ENCODE measurements around the gene TSFM. TPM values are rescaled to one million over a fixed set of nuclear protein-coding genes. Genes with fewer than 3 reads are reported as not detected.
A peak's percentile ranks its signal among the peaks of the same experiment; 100 is the strongest.

TSFM gene
- total and polyA plus RNA-seq, 2 donors = 15.9 to 36.3 TPM

DNA sequence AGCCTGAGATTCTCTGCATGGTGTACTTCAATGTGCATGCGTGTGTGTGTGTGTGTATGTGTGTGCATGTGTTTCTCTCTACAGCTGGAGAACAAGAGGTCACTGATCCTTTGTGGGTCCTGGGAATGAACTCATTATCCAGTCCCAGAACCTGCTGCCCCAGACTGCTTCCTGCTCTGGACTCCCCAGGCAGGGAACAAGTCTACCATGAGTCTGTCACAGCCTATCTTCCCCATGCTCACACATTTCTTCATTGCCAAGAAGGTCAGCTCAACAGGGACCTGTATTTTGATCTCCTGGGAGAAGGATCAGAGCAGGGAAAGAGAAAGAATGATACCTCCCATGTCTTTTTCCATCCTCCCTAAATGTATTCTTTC is 41.2 kb upstream of the TSFM start:
- Histone ChIP-seq H3K36me3 (ENCODE audit: insufficient read depth) (no peaks in the 10 kb centered on the region), H3K4me3 (ENCODE audit: low read depth, low read length) (no peak overlapping the region), H3K4me1 (ENCODE audit: insufficient read depth) (no peaks in the 10 kb centered on the region), H3K27ac (ENCODE audit: low read depth) (no peak overlapping the region)
- 88% methylated on average over 1 of the region's 1 CpG for WGBS
- DNase-seq (ENCODE audit: extremely low spot score) = no peak

DNA sequence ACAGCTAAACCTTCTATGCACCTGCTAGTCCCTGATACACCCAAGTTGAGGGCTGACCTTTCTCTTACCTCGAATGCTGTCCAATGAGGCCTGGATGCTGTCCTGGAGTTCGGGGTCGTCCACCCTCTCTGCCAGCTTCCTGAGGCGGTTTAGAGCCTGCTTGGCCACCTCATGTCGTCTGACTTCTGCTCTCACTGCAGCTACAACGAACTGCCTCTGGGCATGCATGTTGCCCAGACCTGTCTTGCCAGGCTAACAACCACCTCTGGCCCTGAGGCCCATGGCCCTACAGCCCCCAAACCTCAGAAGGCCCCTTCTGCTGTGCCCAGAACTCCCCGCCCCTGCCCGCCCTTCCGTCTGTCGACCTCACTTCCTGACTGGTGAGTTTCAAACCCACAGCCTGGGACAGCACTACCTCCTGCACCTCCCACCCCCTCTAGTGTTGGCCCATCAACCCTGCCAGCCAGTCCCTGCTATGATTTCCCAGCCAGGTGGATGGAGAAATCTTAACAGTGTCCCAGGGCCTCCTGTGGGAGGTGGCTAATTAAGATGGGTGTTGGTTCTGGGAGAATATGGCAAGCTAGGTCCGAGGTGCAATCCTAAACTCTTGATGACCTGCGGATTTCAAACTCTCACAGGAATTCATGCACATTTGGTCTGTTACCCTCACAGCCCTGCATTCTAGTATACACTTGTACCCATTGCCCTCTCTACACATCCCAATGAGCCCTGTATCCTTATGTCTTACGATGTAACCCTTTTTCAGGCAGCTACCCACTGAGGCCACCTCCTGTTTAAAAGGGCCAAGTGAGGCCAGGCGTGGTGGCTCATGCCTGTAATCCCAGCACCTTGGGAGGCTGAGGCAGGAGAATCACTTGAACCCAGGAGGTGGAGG is 40.5 kb upstream of the TSFM start:
- Histone ChIP-seq H3K27ac (ENCODE audit: low read depth) (no peak overlapping the region), H3K4me1 (ENCODE audit: insufficient read depth) (no peaks in the 10 kb centered on the region), H3K36me3 (ENCODE audit: insufficient read depth) (no peaks in the 10 kb centered on the region), H3K4me3 (ENCODE audit: low read depth, low read length) (no peak overlapping the region)
- DNase-seq (ENCODE audit: extremely low spot score) = no peak
- WGBS = 47% methylated on average over 14 of the region's 14 CpGs

DNA sequence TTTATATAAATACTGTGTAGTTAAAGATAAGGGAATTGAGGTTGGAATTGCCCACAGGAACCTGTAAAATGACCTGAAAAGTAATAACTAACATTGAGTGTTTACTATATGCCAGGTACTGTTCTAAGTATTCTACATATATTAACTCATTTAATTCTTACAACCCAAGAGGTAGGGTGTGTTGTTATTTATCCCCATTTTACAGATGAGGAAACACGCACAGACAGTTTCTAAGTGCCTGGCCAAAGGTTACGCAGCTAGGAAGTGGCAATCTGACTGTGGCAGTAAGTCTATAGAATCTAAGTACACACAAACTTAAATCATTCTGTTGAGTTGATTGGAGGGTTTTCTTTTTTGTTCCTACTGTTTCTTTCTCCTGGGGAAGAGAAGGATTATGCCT is 38.8 kb upstream of the TSFM start:
- H3K4me3 ChIP-seq (ENCODE audit: low read depth, low read length) = no peak overlapping the region
- 89% methylated on average over 2 of the region's 2 CpGs for WGBS
- no peak overlapping the region for H3K27ac ChIP-seq (ENCODE audit: low read depth)
- no peaks in the 10 kb centered on the region for H3K4me1 ChIP-seq (ENCODE audit: insufficient read depth)
- no peak for DNase-seq (ENCODE audit: extremely low spot score)
- no peaks in the 10 kb centered on the region for H3K36me3 ChIP-seq (ENCODE audit: insufficient read depth)

GRCh38 chr12:57744194-57744776 is 38.3 kb upstream of the TSFM start:
- Histone ChIP-seq H3K4me3 (ENCODE audit: low read depth, low read length) (peak overlapping the region; percentile 42), H3K4me1 (ENCODE audit: insufficient read depth) (no peaks in the 10 kb centered on the region), H3K36me3 (ENCODE audit: insufficient read depth) (no peaks in the 10 kb centered on the region), H3K27ac (ENCODE audit: low read depth) (peak overlapping the region; percentile 77)
- 13% methylated on average over 21 of the region's 21 CpGs for WGBS
- no peak for DNase-seq (ENCODE audit: extremely low spot score)

DNA sequence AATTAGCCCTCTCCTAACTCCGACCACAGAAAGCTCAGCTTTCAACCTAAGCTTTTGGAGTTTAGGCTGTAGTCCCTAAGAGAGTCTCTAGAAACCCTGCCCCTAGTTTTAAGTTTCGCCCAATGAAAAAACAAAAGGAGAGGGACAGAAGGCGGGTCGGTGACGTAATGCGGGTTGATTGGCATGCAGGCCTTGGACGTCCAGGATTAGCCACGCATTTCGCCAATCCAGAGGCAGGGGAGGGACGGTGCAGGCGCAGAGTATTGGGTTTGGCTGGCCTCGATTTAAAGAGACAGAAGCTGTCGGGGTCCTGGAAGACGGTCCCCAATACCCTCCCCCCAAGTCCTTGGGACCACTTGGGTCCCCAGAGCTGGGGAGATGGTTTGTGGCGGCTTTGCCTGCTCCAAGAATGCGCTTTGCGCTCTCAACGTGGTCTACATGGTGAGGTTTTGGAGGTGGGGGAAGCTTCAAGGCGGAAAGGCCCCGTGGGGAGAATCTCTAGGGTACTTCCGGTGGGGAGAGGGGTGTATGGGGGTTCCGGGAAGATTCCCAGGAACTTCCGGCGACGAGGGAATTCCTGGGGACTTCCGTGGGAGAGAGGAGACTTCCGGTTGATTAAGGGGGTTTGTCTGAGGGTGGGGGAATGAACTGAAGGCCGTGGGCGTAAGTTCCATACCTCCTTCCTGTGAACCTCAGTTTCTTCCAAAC is 37.7 kb upstream of the TSFM start, which contains the start of gene TSPAN31:
TSS of gene TSPAN31 (plus strand) at position 263 of the 708 bp plus-strand sequence. CDS start at position 379, 116 bp downstream.
- DNase-seq (ENCODE audit: extremely low spot score) = peak; percentile 97
- Histone ChIP-seq H3K4me3 (ENCODE audit: low read depth, low read length) (peak within 1 kb of the TSS; percentile 42), H3K36me3 (ENCODE audit: insufficient read depth) (no peaks in the 10 kb centered on the region), H3K4me1 (ENCODE audit: insufficient read depth) (no peaks in the 10 kb centered on the region), H3K27ac (ENCODE audit: low read depth) (peak within 1 kb of the TSS; percentile 92)
- WGBS = under 1% methylated on average over 29 of the region's 29 CpGs

- DNase-seq (ENCODE audit: extremely low spot score) = no peak
- Histone ChIP-seq H3K36me3 (ENCODE audit: insufficient read depth) (no peaks in the 10 kb centered on the region), H3K4me1 (ENCODE audit: insufficient read depth) (no peaks in the 10 kb centered on the region), H3K27ac (ENCODE audit: low read depth) (peak overlapping the region; percentile 92), H3K4me3 (ENCODE audit: low read depth, low read length) (peak overlapping the region; percentile 42)
- 42% methylated on average over 8 of the region's 8 CpGs for WGBS
Measured at GRCh38 chr12:57745485-57745881, 37.1 kb upstream of the TSFM start.

GRCh38 chr12:57746025-57746424 is 36.6 kb upstream of the TSFM start:
- DNase-seq (ENCODE audit: extremely low spot score) = no peak
- Histone ChIP-seq H3K27ac (ENCODE audit: low read depth) (no peak overlapping the region), H3K4me1 (ENCODE audit: insufficient read depth) (no peaks in the 10 kb centered on the region), H3K4me3 (ENCODE audit: low read depth, low read length) (no peak overlapping the region), H3K36me3 (ENCODE audit: insufficient read depth) (no peaks in the 10 kb centered on the region)
- WGBS = 88% methylated on average over 3 of the region's 3 CpGs

DNA sequence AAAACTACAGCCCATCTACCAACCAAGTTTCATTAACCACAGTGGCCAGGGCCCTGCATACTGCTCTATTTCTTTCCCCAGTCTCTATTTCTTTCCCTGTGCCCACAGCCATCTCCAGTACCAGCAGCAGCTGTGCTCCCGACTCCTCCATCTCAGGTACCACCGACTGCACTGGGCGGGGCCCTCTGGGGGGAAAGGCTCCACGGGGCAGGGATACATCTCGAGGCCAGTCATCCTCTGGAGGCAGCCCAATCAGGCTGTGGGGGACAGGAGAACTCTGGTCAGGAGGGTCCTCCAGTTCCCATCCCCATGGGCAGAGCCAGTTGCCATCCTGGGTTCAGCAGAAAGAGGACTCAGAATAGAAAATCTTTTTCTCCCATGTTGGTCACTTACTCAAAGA is 33.5 kb upstream of the TSFM start:
- H3K4me3 ChIP-seq (ENCODE audit: low read depth, low read length) = no peak overlapping the region
- WGBS = 91% methylated on average over 5 of the region's 5 CpGs
- no peak for DNase-seq (ENCODE audit: extremely low spot score)
- H3K27ac ChIP-seq (ENCODE audit: low read depth) = no peak overlapping the region
- no peaks in the 10 kb centered on the region for H3K36me3 ChIP-seq (ENCODE audit: insufficient read depth)
- no peaks in the 10 kb centered on the region for H3K4me1 ChIP-seq (ENCODE audit: insufficient read depth)

GRCh38 chr12:57750561-57751431 is 31.8 kb upstream of the TSFM start:
- Histone ChIP-seq H3K4me1 (ENCODE audit: insufficient read depth) (no peaks in the 10 kb centered on the region), H3K4me3 (ENCODE audit: low read depth, low read length) (no peak overlapping the region), H3K36me3 (ENCODE audit: insufficient read depth) (no peaks in the 10 kb centered on the region), H3K27ac (ENCODE audit: low read depth) (no peak overlapping the region)
- no peak for DNase-seq (ENCODE audit: extremely low spot score)
- WGBS = 88% methylated on average over 15 of the region's 15 CpGs

- DNase-seq (ENCODE audit: extremely low spot score) = no peak
- H3K36me3 ChIP-seq (ENCODE audit: insufficient read depth) = no peaks in the 10 kb centered on the region
- WGBS = 10% methylated on average over 8 of the region's 8 CpGs
- no peaks in the 10 kb centered on the region for H3K4me1 ChIP-seq (ENCODE audit: insufficient read depth)
- no peak overlapping the region for H3K27ac ChIP-seq (ENCODE audit: low read depth)
- peak overlapping the region; percentile 55 for H3K4me3 ChIP-seq (ENCODE audit: low read depth, low read length)
Measured at GRCh38 chr12:57751432-57751787, 31.2 kb upstream of the TSFM start.

DNA sequence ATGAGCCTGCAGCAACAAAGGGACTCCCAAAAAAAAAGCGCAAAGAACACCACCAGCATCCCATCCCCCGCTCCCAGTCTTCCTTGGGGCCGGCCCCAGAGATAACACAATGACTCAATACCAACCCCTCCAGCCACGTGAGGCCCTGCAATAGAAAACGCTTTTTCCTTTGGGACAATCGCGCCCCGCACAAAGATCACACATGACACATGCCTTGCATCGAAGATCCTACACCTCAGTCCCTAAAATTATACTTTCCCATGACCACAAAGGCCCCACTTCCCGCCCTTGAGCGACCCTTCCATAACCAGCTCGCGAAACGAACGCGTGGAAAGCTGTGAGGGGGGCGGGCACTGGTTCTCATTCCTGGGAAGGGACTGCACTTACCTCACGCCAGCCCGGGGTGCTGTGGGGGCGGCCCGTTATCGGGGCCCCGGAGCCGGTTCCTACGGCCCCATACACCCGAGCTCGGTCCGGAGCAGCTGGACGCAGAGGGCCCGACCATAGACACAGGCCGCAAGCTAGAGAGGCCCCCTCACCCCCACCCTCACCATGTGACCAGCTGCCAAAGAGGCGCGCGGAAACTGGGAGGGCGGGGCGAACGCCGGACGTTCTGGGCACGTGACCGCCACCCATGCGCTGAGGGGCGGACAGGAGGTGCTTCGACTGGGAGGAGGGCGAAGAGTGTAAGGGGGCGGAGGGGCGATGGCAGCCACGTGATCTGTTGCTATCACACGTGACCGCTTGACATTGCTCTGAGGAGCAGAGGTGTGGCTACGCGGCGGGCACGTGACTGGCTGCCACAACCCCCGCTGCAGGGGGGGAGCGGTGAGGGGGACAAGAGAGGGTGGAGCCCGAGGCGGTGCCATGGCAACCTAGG is 30.6 kb upstream of the TSFM start, which contains the start of gene CDK4:
TSS of gene CDK4 (minus strand) at position 523 of the 880 bp plus-strand sequence. CDS start 593 bp downstream, outside the sequence.
- DNase-seq (ENCODE audit: extremely low spot score) = peak; percentile 96
- peak within 1 kb of the TSS; percentile 57 for H3K27ac ChIP-seq (ENCODE audit: low read depth)
- H3K36me3 ChIP-seq (ENCODE audit: insufficient read depth) = no peaks in the 10 kb centered on the region
- WGBS = under 1% methylated on average over 58 of the region's 58 CpGs
- peak within 1 kb of the TSS; percentile 55 for H3K4me3 ChIP-seq (ENCODE audit: low read depth, low read length)
- H3K4me1 ChIP-seq (ENCODE audit: insufficient read depth) = no peaks in the 10 kb centered on the region

DNA sequence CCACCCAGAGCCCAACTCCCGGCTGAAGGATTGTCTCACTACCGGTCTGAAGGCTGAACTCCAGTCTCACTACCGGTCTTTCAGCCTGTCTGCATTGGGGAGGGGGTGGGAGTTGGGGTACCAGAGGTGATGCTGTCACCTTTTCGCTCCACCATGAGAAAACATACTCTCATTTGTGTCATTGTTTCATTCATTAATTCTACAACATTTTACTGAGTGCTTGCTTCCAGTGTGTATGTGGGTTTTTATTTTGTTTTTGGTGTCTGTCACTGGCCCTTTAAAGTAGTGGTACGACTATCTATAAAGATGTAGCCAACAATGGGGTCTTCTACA is 30.0 kb upstream of the TSFM start:
- DNase-seq (ENCODE audit: extremely low spot score) = no peak
- Histone ChIP-seq H3K4me3 (ENCODE audit: low read depth, low read length) (no peak overlapping the region), H3K36me3 (ENCODE audit: insufficient read depth) (no peaks in the 10 kb centered on the region), H3K4me1 (ENCODE audit: insufficient read depth) (no peaks in the 10 kb centered on the region), H3K27ac (ENCODE audit: low read depth) (no peak overlapping the region)
- WGBS = 3% methylated on average over 5 of the region's 5 CpGs
